Mucosa of rectum (tissue), 2 donors: ENCODE data around the gene CAMTA1.

Experiments used
- H3K27ac ChIP-seq, 2 donors: one replicate each; pipeline ENCODE4 v1.7.0; 2013; ENCODE audit warnings: inconsistent platforms in 2 of 2, low read depth in 2 of 2, low read length in 2 of 2
- H3K27me3 ChIP-seq, 2 donors: one replicate each; pipeline ENCODE4 v1.7.0; 2013; ENCODE audit warnings: low read length in 2 of 2; ENCODE audit not compliant: control insufficient read depth in 2 of 2, insufficient read depth in 2 of 2
- H3K36me3 ChIP-seq, 2 donors: one replicate each; pipeline ENCODE4 v1.7.0; 2013; ENCODE audit warnings: low read length in 2 of 2; ENCODE audit not compliant: control insufficient read depth in 2 of 2, insufficient read depth in 2 of 2
- H3K4me1 ChIP-seq, 2 donors: one replicate each; pipeline ENCODE4 v1.7.0; 2013; ENCODE audit warnings: low read length in 2 of 2, mild to moderate bottlenecking in 1 of 2; ENCODE audit not compliant: control insufficient read depth in 2 of 2, insufficient read depth in 2 of 2
- H3K4me3 ChIP-seq, 2 donors: one replicate each; pipeline ENCODE4 v1.7.0; 2013; ENCODE audit warnings: low read length in 2 of 2
- H3K9ac ChIP-seq, 2 donors: one replicate each; pipeline ENCODE4 v1.7.0; 2013; ENCODE audit warnings: low read length in 2 of 2, low read depth in 1 of 2, mild to moderate bottlenecking in 1 of 2
- H3K9me3 ChIP-seq, 2 donors: one replicate each; pipeline ENCODE4 v1.7.0; 2013; ENCODE audit warnings: low read length in 2 of 2; ENCODE audit not compliant: control insufficient read depth in 2 of 2
- donor health status: healthy.
- donor health status: Normal muscosa, but diverticular disease.

Gene CAMTA1

DNA sequence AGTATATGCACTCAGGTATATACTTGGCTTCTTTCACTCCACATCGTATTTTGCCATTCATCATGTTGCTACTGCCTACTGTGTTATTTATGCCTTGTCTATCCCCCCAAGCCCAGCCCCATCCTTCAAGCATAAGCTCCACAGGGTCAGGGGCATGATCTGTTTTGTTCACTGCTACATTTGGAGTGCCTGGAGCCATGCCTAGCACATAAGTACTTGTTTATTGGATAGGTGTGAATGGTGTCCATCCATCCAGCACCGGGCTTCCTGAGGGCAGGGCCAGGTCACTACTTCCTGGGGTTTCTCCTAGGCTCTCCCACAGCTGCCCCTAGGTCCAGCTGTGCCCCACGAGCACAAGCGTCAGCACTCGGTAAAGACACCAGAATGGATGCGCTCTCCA, 696.8 kb downstream of the CAMTA1 start:
- H3K36me3 ChIP-seq: no peaks in the 10 kb centered on the region
- H3K27ac ChIP-seq: no peak overlapping the region
- no peak overlapping the region for H3K4me3 ChIP-seq
- H3K9ac ChIP-seq: no peak overlapping the region
- H3K9me3 ChIP-seq: no peaks in the 10 kb centered on the region
- H3K27me3 ChIP-seq: peaks cover 4% of the 10 kb centered on the region in 2 donors
- H3K4me1 ChIP-seq: no peaks in the 10 kb centered on the region

DNA sequence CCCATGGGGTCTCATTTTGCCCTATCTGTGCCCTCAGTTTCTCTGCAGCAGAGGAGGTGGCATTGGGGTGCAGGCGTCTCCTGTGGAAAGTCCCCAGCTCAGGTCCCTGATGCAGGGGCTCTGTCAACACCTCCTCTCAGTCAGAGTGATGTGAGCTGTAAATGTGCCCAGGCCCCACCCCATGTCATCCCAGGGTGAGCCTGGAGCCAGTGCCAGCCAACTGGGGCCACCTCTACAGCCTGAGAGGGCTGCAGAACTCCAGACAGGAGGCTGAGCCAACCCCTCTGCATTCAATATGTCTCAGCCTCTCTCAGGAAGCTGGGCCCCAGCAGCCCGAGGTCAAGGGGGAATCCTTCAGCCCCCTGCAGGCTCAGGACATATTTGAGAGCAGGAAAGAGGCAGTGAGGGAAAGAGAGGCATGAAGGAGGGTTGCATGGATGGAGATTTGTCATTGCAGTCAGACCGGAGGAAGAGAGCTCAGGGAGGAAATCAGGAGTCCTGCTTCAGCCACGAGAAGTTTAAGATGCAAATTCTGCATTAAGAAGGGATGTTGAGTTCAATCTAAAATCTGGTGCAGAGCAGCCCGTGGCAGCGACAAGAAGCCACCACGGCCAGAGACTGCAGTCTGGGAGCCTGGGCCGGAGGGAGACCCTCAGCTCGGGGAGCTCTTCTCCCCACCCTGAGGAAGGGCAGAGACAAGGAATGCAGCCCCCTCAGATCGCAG, 697.7 kb downstream of the CAMTA1 start:
- H3K4me1 ChIP-seq: no peaks in the 10 kb centered on the region
- no peak overlapping the region for H3K9ac ChIP-seq
- H3K4me3 ChIP-seq: no peak overlapping the region
- no peaks in the 10 kb centered on the region for H3K36me3 ChIP-seq
- H3K27me3 ChIP-seq: peaks cover 4% of the 10 kb centered on the region in 2 donors
- H3K9me3 ChIP-seq: no peaks in the 10 kb centered on the region
- H3K27ac ChIP-seq: no peak overlapping the region

DNA sequence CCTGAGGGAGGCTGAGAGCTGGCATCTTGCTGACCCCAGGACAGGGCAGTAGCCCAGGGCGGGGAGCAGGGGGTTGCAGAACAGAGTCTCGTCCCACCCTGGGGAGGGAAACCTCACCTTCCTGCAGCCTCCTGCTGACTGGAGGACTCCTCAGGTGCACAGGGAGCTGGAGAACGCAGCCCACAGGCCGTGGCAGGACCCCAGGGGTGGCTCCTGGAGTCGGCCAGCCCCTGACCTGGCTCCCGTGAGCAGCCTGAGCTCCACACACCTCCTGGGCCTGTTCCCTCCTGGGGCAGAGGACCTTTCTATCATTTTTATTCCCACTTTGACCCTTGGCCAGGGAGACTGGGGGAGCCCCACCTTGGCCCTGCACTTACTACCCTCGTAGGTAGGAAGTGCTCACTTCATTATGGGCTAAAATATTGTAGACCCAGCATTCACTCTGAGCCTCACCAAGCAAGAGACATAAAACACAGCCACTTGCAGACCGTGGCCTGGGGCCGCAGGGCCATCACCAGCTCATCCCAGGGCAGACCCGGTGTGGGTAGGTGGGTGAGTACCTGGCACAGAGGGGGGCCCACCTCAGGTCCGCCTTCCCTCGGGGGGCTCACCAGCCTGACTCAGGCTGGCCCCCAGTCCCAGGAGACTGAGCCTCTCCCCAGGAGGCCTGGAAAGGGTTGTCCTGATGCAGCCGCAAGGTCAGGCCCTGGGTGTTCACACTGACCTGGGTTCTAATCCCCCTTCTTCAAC, 698.6 kb downstream of the CAMTA1 start:
- Histone ChIP-seq H3K9ac (no peak overlapping the region), H3K4me3 (no peak overlapping the region), H3K27me3 (peaks cover 4% of the 10 kb centered on the region in 2 donors), H3K36me3 (no peaks in the 10 kb centered on the region), H3K4me1 (no peaks in the 10 kb centered on the region), H3K27ac (no peak overlapping the region), H3K9me3 (no peaks in the 10 kb centered on the region)

DNA sequence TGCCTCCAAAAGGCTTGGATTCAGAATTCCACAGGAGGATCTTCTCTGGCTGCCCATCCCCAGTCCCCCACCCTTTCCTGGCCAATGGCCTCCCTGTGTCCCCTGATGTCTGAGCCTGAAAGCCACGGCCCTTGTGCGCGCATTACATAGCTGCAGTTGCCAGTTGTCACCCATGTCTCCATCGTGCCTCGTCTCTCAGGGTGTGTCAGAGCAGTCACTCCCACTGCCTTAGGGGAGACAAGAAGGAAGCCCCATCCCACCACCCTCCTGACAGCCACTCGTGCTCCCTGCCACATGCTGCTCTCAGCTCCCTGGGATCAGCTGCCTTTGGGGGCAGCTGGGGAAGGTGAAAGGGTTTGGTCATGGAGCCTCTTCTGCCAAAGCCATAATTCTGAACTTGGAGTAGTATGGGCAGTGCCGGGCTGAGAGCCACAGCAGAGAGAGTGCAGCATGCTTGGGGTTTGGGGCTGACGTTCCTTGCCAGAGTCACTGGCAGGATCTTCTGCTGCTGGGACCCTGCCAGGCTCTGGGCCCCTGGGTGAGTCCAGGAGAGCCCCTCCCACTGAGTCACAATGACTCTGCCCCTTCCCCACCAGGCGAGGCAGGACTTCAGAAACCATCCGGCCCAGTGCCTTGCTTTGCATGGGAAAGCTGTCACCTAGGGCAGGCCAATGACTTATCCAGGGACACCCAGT, 700.0 kb downstream of the CAMTA1 start:
- Histone ChIP-seq H3K27me3 (peaks cover 4% of the 10 kb centered on the region in 2 donors), H3K4me1 (no peaks in the 10 kb centered on the region), H3K4me3 (no peak overlapping the region), H3K36me3 (no peaks in the 10 kb centered on the region), H3K27ac (no peak overlapping the region), H3K9ac (no peak overlapping the region), H3K9me3 (no peaks in the 10 kb centered on the region)

DNA sequence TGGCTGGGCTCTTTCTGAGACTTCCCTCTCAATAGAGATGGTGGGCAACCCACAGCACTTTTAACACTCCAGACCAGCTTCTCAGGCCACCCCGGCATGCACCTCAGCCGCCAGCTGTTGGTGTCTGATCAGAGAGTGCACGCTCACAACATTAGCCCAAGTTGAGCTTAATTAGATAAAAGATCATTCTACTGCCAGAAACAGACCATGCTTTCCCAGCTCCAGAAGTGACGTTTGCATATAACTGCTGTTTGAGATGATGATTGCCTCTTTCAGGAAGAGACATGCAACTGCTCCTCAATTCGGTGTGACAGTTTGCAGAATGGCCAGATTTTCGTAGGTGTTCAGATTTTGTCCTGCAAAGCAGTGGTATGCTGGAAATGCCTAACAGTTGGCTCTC, 700.6 kb downstream of the CAMTA1 start:
- Histone ChIP-seq H3K9ac (no peak overlapping the region), H3K27ac (no peak overlapping the region), H3K4me3 (no peak overlapping the region), H3K36me3 (no peaks in the 10 kb centered on the region), H3K9me3 (no peaks in the 10 kb centered on the region), H3K4me1 (peaks cover 3 to 4% of the 10 kb centered on the region in 2 donors), H3K27me3 (peaks cover 4% of the 10 kb centered on the region in 2 donors)

DNA sequence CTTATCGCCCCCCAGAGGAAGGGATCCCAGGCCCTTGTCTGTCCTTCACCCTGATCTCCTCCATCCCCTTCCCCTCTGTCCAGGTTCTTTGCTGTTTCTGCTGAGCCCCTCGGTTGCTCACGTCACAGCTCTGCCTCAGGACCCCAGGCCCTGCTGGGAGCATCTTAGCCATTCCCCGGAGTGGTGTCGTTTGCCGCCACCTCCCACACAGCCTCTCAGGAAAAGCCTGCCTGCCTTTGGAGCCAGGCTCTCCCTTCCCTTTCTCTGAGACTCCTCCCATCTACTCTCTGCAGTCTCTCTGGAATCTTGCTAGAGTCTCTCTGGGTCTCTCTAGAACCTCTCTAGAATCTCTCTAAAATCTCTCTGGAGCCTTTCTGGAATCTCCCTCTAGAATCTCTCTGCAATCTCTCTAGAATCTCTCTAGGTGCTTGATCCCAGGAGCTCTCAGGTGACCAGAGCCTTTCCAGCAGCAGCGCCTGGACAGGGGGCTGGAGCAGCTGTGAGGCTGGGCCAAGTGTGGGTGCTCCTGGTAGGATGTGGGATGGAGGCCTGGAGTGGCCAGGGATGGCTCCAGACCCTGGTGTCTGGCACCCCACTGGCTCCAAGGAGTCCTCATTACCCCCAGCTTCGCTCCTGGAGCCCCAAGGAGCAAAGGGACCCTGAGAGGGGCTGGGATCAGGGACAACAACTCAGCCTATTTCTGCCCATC, 702.7 kb downstream of the CAMTA1 start:
- no peaks in the 10 kb centered on the region for H3K9me3 ChIP-seq
- no peak overlapping the region for H3K9ac ChIP-seq
- peaks cover 15 to 16% of the 10 kb centered on the region in 2 donors for H3K4me1 ChIP-seq
- no peak overlapping the region for H3K4me3 ChIP-seq
- peaks cover 0 to 4% of the 10 kb centered on the region in 2 donors for H3K27me3 ChIP-seq
- no peaks in the 10 kb centered on the region for H3K36me3 ChIP-seq
- H3K27ac ChIP-seq: no peak overlapping the region

DNA sequence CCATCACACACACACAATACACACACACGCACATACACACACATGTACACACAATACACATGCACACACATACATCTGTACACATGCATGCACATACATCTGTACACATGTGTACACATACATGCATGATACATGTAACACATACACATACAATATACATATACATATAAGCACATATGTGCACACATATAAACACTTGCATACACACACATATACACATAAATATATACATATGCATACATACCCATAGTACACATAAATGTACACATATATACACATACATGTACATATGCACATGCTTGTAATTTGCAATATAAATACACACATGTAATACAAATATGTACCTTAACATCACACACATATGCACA, 703.2 kb downstream of the CAMTA1 start:
- H3K9me3 ChIP-seq: no peaks in the 10 kb centered on the region
- no peaks in the 10 kb centered on the region for H3K36me3 ChIP-seq
- H3K9ac ChIP-seq: no peak overlapping the region
- H3K27me3 ChIP-seq: peaks cover 0 to under 1% of the 10 kb centered on the region in 2 donors
- no peak overlapping the region for H3K27ac ChIP-seq
- H3K4me3 ChIP-seq: no peak overlapping the region
- H3K4me1 ChIP-seq: peaks cover 15 to 16% of the 10 kb centered on the region in 2 donors

DNA sequence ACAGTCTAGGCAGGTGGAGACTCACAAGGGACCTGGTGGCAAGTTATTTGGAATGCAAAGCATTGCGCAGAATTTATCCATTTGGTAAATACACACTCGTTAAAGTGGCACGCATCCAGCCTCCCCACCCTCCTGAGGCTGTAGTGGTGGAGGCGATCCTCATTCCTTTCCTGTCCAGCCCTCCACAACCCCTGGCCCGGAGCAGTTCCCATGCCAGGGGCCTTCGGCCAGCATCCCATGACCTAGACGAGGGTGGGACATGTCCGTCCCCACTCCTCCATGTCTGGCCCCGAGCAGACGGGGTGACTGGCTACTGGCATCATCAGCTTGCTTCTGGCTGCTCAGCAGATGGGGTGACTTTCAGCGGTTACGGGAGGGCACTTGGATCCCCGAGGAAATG, 704.3 kb downstream of the CAMTA1 start:
- no peak overlapping the region for H3K4me3 ChIP-seq
- peaks cover 15 to 16% of the 10 kb centered on the region in 2 donors for H3K4me1 ChIP-seq
- no peaks in the 10 kb centered on the region for H3K9me3 ChIP-seq
- H3K27me3 ChIP-seq: no peaks in the 10 kb centered on the region
- H3K9ac ChIP-seq: no peak overlapping the region
- no peak overlapping the region for H3K27ac ChIP-seq
- H3K36me3 ChIP-seq: no peaks in the 10 kb centered on the region

DNA sequence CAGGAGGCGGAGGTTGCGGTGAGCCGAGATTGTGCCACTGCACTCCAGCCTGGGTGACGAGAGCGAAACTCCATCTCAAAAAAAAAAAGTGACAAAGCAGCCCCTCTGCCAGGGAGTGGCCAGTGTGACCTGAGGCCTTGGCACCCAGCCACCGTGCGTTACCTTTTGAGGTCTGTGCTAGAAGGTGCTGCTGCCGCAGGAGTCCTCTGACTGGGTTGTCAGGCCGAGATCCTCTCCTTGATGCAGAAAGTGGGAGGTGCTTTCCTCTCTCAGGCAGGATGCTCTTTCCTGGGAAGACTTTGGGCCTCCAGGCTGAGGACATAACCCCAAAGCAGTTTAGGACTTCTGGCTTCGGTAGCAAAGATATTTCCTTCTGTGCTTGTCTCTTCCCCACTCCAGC, 705.3 kb downstream of the CAMTA1 start:
- Histone ChIP-seq H3K9me3 (no peaks in the 10 kb centered on the region), H3K4me1 (peaks cover 15 to 16% of the 10 kb centered on the region in 2 donors), H3K9ac (no peak overlapping the region), H3K4me3 (no peak overlapping the region), H3K36me3 (no peaks in the 10 kb centered on the region), H3K27ac (peak overlapping the region in 1 of 2 donors; percentile 58), H3K27me3 (no peaks in the 10 kb centered on the region)
